SK-N-SH treated with all-trans-retinoic acid at 6 μM for 48 hours (cell line): ENCODE results near the gene RASGEF1C.

Source experiments
- ZFP30 ChIP-seq: fragments of 450-650 bp; formaldehyde crosslinking; IDR thresholded peaks from 2 replicates; pipeline ENCODE4 v1.5.0; 2022; ENCODE audit warnings: mild to moderate bottlenecking, moderate library complexity
- TF ChIP-seq, protein P1 (sequence below): fragments of 250-450 bp; sonication (Bioruptor Pico); IDR thresholded peaks from 2 replicates; pipeline ENCODE4 v1.8.0; 2020; ENCODE audit warnings: mild to moderate bottlenecking, moderate library complexity, borderline replicate concordance

DNA sequence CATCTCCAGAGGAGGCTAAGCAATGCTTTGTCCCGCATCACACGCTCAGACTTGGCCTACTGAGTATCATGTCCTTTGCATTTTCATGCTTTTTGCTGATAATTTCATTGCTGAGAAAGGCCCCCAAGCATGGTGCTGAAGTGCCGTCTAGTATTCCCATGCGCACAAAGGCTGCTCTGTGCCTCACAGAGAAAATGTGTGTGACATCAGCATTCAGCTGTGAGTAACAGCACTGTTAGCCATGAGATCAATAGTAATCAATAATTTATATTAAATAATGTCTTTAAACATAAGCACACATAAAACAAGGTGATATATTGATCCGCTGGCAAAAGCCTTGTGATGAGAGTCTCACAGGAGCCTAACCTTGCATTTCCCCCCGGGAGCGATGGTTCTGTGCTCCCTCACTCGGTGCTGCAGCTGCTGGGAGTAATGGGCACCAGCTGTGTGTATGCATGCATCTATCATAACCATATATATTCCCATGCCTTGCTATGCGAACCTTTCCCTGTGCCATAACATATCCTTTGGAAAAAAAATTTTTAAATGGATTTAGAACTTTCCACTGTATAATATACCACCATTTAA lies 87.1 kb downstream of the RASGEF1C start:
- TF ChIP-seq ZFP30 = no peak
- TF ChIP-seq, protein P1, sequence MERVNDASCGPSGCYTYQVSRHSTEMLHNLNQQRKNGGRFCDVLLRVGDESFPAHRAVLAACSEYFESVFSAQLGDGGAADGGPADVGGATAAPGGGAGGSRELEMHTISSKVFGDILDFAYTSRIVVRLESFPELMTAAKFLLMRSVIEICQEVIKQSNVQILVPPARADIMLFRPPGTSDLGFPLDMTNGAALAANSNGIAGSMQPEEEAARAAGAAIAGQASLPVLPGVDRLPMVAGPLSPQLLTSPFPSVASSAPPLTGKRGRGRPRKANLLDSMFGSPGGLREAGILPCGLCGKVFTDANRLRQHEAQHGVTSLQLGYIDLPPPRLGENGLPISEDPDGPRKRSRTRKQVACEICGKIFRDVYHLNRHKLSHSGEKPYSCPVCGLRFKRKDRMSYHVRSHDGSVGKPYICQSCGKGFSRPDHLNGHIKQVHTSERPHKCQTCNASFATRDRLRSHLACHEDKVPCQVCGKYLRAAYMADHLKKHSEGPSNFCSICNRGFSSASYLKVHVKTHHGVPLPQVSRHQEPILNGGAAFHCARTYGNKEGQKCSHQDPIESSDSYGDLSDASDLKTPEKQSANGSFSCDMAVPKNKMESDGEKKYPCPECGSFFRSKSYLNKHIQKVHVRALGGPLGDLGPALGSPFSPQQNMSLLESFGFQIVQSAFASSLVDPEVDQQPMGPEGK (CRISPR knock-in tag) = no peak
